ENCODE data around the gene OR9A4. TPM values are rescaled to one million over a fixed set of nuclear protein-coding genes. Genes with fewer than 3 reads are reported as not detected.

OR9A4 gene
- total and polyA plus RNA-seq, 2 donors (not counting 1 experiment from before 2014, with no cell fraction given), result not detected

GRCh38 chr7:141877365-141877764 lies 38.8 kb upstream of the OR9A4 start:
- H4K20me1 ChIP-seq (ENCODE audit: control insufficient read depth, extremely low read depth, insufficient read depth, low read length), result no peaks in the 10 kb centered on the region
- no peak overlapping the region for H3K27ac ChIP-seq (ENCODE audit: insufficient read depth, low read length)
- H3K9me3 ChIP-seq (ENCODE audit: control insufficient read depth, insufficient read depth, low read depth, low read length), result no peaks in the 10 kb centered on the region
- H3K4me1 ChIP-seq (ENCODE audit: control insufficient read depth, extremely low read depth, insufficient read depth, low read length), result no peaks in the 10 kb centered on the region
- H3K27me3 ChIP-seq (ENCODE audit: control insufficient read depth, insufficient read depth, low read length), result no peaks in the 10 kb centered on the region
- no peak overlapping the region for H2AFZ ChIP-seq (ENCODE audit: low read length)
- DNase-seq (ENCODE audit: low read depth in 2 of 2), result no peak
- no peaks in the 10 kb centered on the region for H3K79me2 ChIP-seq (ENCODE audit: control insufficient read depth, insufficient read depth, low read length)
- H3K36me3 ChIP-seq (ENCODE audit: control insufficient read depth, insufficient read depth, low read length), result no peaks in the 10 kb centered on the region
- TF ChIP-seq CTCF (conservative IDR thresholded peaks at IDR 0.05 in 1 of 2, IDR thresholded peaks at IDR 0.05 in 1 of 2; ENCODE audit: low read depth in 1 of 2, low read length in 2 of 2) (no peak), EZH2 (IDR thresholded peaks at IDR 0.05; ENCODE audit: low read length, missing control alignments) (no peak)
- no peak overlapping the region for H3K4me2 ChIP-seq (ENCODE audit: extremely low read depth, insufficient read depth, low read length)
- H3K4me3 ChIP-seq (replicated peaks in 1 of 4; ENCODE audit: control extremely low read depth in 1 of 4, insufficient read depth in 1 of 4, low read depth in 3 of 4, low read length in 4 of 4), result no peak overlapping the region
- H3K9ac ChIP-seq (ENCODE audit: insufficient read depth, low read length), result no peak overlapping the region

DNA sequence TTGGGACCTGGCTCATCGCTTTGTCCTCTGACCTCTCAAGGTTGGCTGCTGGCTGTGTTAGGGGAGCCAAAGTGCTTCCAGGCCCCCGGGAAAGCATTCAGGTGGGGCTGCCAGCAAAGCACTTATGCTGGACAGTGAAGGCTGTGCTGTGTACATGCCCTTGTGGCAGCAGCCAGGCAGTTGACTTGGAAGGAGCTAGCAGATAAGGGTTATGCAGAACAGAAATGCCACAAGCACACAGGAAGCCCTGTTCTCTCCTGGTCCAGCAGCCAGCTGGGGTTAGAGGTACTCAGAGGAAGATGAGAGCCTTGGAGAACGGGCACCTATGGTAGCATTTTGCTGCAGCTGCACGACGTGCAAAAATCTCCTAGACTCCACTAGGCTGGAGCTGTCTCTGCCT lies 35.2 kb upstream of the OR9A4 start:
- Histone ChIP-seq H3K9me3 (ENCODE audit: control insufficient read depth, insufficient read depth, low read depth, low read length) (no peaks in the 10 kb centered on the region), H4K20me1 (ENCODE audit: control insufficient read depth, extremely low read depth, insufficient read depth, low read length) (no peaks in the 10 kb centered on the region), H3K9ac (ENCODE audit: insufficient read depth, low read length) (no peak overlapping the region), H3K4me1 (ENCODE audit: control insufficient read depth, extremely low read depth, insufficient read depth, low read length) (no peaks in the 10 kb centered on the region), H3K27ac (ENCODE audit: insufficient read depth, low read length) (no peak overlapping the region), H3K36me3 (ENCODE audit: control insufficient read depth, insufficient read depth, low read length) (no peaks in the 10 kb centered on the region), H3K4me2 (ENCODE audit: extremely low read depth, insufficient read depth, low read length) (no peak overlapping the region), H2AFZ (ENCODE audit: low read length) (no peak overlapping the region), H3K4me3 (replicated peaks in 1 of 4; ENCODE audit: control extremely low read depth in 1 of 4, insufficient read depth in 1 of 4, low read depth in 3 of 4, low read length in 4 of 4) (no peak overlapping the region), H3K27me3 (ENCODE audit: control insufficient read depth, insufficient read depth, low read length) (no peaks in the 10 kb centered on the region), H3K79me2 (ENCODE audit: control insufficient read depth, insufficient read depth, low read length) (no peaks in the 10 kb centered on the region)
- TF ChIP-seq CTCF (conservative IDR thresholded peaks at IDR 0.05 in 1 of 2, IDR thresholded peaks at IDR 0.05 in 1 of 2; ENCODE audit: low read depth in 1 of 2, low read length in 2 of 2) (no peak), EZH2 (IDR thresholded peaks at IDR 0.05; ENCODE audit: low read length, missing control alignments) (no peak)
- no peak for DNase-seq (ENCODE audit: low read depth in 2 of 2)

GRCh38 chr7:141884539-141885225 lies 31.5 kb upstream of the OR9A4 start:
- Histone ChIP-seq H4K20me1 (ENCODE audit: control insufficient read depth, extremely low read depth, insufficient read depth, low read length) (no peaks in the 10 kb centered on the region), H3K4me3 (replicated peaks in 1 of 4; ENCODE audit: control extremely low read depth in 1 of 4, insufficient read depth in 1 of 4, low read depth in 3 of 4, low read length in 4 of 4) (no peak overlapping the region), H3K9ac (ENCODE audit: insufficient read depth, low read length) (no peak overlapping the region), H3K9me3 (ENCODE audit: control insufficient read depth, insufficient read depth, low read depth, low read length) (no peaks in the 10 kb centered on the region), H3K36me3 (ENCODE audit: control insufficient read depth, insufficient read depth, low read length) (no peaks in the 10 kb centered on the region), H3K79me2 (ENCODE audit: control insufficient read depth, insufficient read depth, low read length) (no peaks in the 10 kb centered on the region), H2AFZ (ENCODE audit: low read length) (no peak overlapping the region), H3K27ac (ENCODE audit: insufficient read depth, low read length) (no peak overlapping the region), H3K27me3 (ENCODE audit: control insufficient read depth, insufficient read depth, low read length) (no peaks in the 10 kb centered on the region), H3K4me1 (ENCODE audit: control insufficient read depth, extremely low read depth, insufficient read depth, low read length) (no peaks in the 10 kb centered on the region), H3K4me2 (ENCODE audit: extremely low read depth, insufficient read depth, low read length) (no peak overlapping the region)
- DNase-seq (ENCODE audit: low read depth in 2 of 2), result no peak
- no peak for TF ChIP-seq EZH2 (IDR thresholded peaks at IDR 0.05; ENCODE audit: low read length, missing control alignments)
- no peak for TF ChIP-seq CTCF (conservative IDR thresholded peaks at IDR 0.05 in 1 of 2, IDR thresholded peaks at IDR 0.05 in 1 of 2; ENCODE audit: low read depth in 1 of 2, low read length in 2 of 2)

Measured in fibroblast of lung (primary cell).